ACC112 (cell line): ENCODE results near the gene FBLN2.

Source experiments
- H2AFZ ChIP-seq: fragments of 200-600 bp; sonication (generic); one replicate; pipeline ENCODE4 v1.6.0; 2017; ENCODE audit warnings: antibody characterized with exemption, low read length; ENCODE audit not compliant: unreplicated experiment
- H3K27ac ChIP-seq: fragments of 200-600 bp; sonication (generic); 2 replicates; pipeline ENCODE4 v1.5.1; 2014; ENCODE audit warnings: low read depth, mild to moderate bottlenecking, antibody characterized with exemption, low read length, moderate library complexity
- H3K27me3 ChIP-seq: fragments of 200-600 bp; sonication (generic); 2 replicates; pipeline ENCODE4 v1.6.1; 2014; ENCODE audit warnings: mild to moderate bottlenecking, antibody characterized with exemption, low read length, moderate library complexity, mixed read lengths; ENCODE audit not compliant: insufficient read depth
- H3K36me3 ChIP-seq: fragments of 200-600 bp; sonication (generic); 2 replicates; pipeline ENCODE4 v1.6.1; 2016; ENCODE audit warnings: mild to moderate bottlenecking, antibody characterized with exemption, low read length, moderate library complexity, mixed read lengths; ENCODE audit not compliant: insufficient read depth
- H3K4me1 ChIP-seq: fragments of 200-600 bp; sonication (generic); one replicate; pipeline ENCODE4 v1.6.1; 2016; ENCODE audit warnings: low read length, mixed read lengths; ENCODE audit not compliant: insufficient read depth, unreplicated experiment, control insufficient read depth
- H3K4me3 ChIP-seq: fragments of 200-600 bp; sonication (generic); 2 replicates; pipeline ENCODE4 v1.5.1; 2014; ENCODE audit warnings: mild to moderate bottlenecking, low read depth, low read length
- H3K79me2 ChIP-seq: fragments of 200-600 bp; sonication (generic); one replicate; pipeline ENCODE4 v1.6.0; 2016; ENCODE audit warnings: low read length; ENCODE audit not compliant: control insufficient read depth, unreplicated experiment, insufficient read depth

FBLN2 gene

GRCh38 chr3:13628841-13629551 lies 80.1 kb downstream of the FBLN2 start:
- Histone ChIP-seq H3K79me2 (no peaks in the 10 kb centered on the region), H3K27me3 (no peaks in the 10 kb centered on the region), H2AFZ (no peak overlapping the region), H3K4me3 (no peak overlapping the region), H3K36me3 (no peaks in the 10 kb centered on the region), H3K4me1 (no peaks in the 10 kb centered on the region), H3K27ac (no peak overlapping the region)

- Histone ChIP-seq H3K4me3 (no peak overlapping the region), H3K79me2 (no peaks in the 10 kb centered on the region), H3K27ac (no peak overlapping the region), H3K4me1 (no peaks in the 10 kb centered on the region), H3K27me3 (no peaks in the 10 kb centered on the region), H2AFZ (no peak overlapping the region), H3K36me3 (no peaks in the 10 kb centered on the region)
Measured at GRCh38 chr3:13629644-13630043, 80.7 kb downstream of the FBLN2 start.

- Histone ChIP-seq H3K27me3 (no peaks in the 10 kb centered on the region), H3K4me1 (no peaks in the 10 kb centered on the region), H3K36me3 (no peaks in the 10 kb centered on the region), H3K79me2 (no peaks in the 10 kb centered on the region), H3K27ac (no peak overlapping the region), H2AFZ (no peak overlapping the region), H3K4me3 (no peak overlapping the region)
Measured at GRCh38 chr3:13631256-13631655, 82.3 kb downstream of the FBLN2 start.

DNA sequence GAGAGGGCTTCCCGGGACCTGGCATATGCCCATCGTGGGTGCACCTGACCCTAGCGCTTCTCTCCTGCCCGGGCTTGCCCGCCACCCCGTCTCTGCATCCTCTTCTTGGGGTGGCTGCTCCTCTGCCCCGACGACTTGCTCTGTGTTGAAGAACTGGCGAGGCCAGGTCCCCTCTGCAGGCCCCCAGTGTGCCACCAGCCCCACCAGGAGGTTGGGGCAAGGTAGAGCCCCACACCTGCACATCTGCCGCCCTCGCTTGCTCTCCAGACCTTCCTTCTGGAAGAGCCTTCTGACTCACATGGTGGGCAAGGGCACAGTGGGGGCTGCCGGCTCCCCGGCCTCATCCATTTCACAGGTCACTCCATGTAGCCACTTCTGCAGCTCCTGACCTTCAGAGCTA lies 84.3 kb downstream of the FBLN2 start:
- Histone ChIP-seq H3K27ac (no peak overlapping the region), H3K79me2 (no peaks in the 10 kb centered on the region), H3K4me3 (no peak overlapping the region), H3K27me3 (no peaks in the 10 kb centered on the region), H3K36me3 (no peaks in the 10 kb centered on the region), H2AFZ (no peak overlapping the region), H3K4me1 (no peaks in the 10 kb centered on the region)

DNA sequence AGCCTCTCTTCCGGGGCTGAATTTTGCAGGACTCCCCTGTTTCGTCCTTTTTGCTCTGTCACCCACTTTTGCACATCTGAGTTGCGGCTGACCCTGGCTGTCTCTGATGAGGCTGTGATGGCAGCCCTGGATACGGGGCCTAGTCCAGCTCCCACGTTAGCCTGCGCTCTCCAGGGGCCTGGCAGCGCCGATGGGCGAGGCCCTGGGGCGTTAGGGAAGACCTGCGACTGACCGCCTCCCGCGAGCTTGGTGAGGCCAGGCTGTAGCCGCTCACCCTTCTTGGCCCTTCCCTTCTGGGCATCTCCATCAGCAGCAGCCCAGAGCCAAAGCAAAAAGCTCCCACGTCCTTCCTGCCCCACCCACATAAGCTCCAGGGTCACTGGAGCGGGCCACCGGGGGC lies 85.2 kb downstream of the FBLN2 start:
- H2AFZ ChIP-seq = no peak overlapping the region
- no peak overlapping the region for H3K27ac ChIP-seq
- no peaks in the 10 kb centered on the region for H3K36me3 ChIP-seq
- H3K27me3 ChIP-seq = no peaks in the 10 kb centered on the region
- no peaks in the 10 kb centered on the region for H3K79me2 ChIP-seq
- no peak overlapping the region for H3K4me3 ChIP-seq
- H3K4me1 ChIP-seq = no peaks in the 10 kb centered on the region

- Histone ChIP-seq H3K79me2 (no peaks in the 10 kb centered on the region), H3K27ac (no peak overlapping the region), H3K27me3 (no peaks in the 10 kb centered on the region), H3K36me3 (no peaks in the 10 kb centered on the region), H3K4me1 (no peaks in the 10 kb centered on the region), H3K4me3 (no peak overlapping the region), H2AFZ (no peak overlapping the region)
Measured at GRCh38 chr3:13634615-13635014, 85.7 kb downstream of the FBLN2 start.

GRCh38 chr3:13636186-13636585 lies 87.3 kb downstream of the FBLN2 start:
- H3K4me3 ChIP-seq = no peak overlapping the region
- no peaks in the 10 kb centered on the region for H3K27me3 ChIP-seq
- no peak overlapping the region for H3K27ac ChIP-seq
- no peaks in the 10 kb centered on the region for H3K79me2 ChIP-seq
- no peaks in the 10 kb centered on the region for H3K36me3 ChIP-seq
- no peaks in the 10 kb centered on the region for H3K4me1 ChIP-seq
- H2AFZ ChIP-seq = no peak overlapping the region

- Histone ChIP-seq H2AFZ (no peak overlapping the region), H3K4me3 (no peak overlapping the region), H3K27me3 (no peaks in the 10 kb centered on the region), H3K4me1 (no peaks in the 10 kb centered on the region), H3K79me2 (no peaks in the 10 kb centered on the region), H3K36me3 (no peaks in the 10 kb centered on the region), H3K27ac (no peak overlapping the region)
Measured at GRCh38 chr3:13636874-13637273, 87.9 kb downstream of the FBLN2 start.

DNA sequence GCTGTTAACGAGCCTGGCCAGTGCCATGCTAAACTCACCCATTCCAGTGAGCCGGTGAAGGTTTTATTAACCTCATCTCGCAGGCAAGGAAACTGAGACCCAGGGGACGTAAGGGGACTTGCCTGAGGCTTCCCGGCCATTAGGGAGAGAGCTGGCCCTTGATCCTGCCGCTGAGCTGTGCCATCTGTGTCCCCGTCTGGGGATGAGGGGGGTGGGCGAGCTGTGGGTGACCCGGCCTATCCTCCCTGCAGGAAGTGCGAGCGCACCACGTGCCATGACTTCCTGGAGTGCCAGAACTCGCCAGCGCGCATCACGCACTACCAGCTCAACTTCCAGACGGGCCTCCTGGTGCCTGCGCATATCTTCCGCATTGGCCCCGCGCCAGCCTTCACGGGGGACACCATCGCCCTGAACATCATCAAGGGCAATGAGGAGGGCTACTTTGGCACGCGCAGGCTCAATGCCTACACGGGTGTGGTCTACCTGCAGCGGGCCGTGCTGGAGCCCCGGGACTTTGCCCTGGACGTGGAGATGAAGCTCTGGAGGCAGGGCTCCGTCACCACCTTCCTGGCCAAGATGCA lies 88.5 kb downstream of the FBLN2 start:
- H3K4me3 ChIP-seq = no peak overlapping the region
- no peak overlapping the region for H3K27ac ChIP-seq
- no peaks in the 10 kb centered on the region for H3K79me2 ChIP-seq

DNA sequence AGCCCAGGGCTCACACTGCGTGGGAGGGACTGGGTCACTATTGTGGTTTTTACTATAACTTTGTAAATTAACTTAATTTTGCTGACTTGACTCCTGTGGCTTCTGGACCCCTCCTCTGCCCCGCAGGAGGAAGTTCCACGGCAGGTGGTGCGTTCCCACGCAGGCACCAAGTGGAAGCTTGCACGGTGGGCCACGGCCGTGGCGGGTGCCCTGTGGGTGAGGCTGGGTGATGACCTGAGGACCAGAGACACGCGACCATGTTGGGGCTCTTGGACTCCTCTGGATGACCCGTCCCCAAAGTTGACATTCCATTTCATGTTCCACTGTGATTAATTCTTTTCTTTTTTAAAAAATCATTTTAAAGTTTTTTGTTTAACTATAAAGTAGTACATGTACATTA lies 89.0 kb downstream of the FBLN2 start:
- H3K36me3 ChIP-seq = no peaks in the 10 kb centered on the region

More for the DNA sequence above, 88.5 kb downstream of the FBLN2 start:
- Histone ChIP-seq H2AFZ (no peak overlapping the region), H3K4me1 (no peaks in the 10 kb centered on the region), H3K36me3 (no peaks in the 10 kb centered on the region), H3K27me3 (no peaks in the 10 kb centered on the region)

GRCh38 chr3:13638927-13639326 lies 90.0 kb downstream of the FBLN2 start:
- Histone ChIP-seq H3K79me2 (no peaks in the 10 kb centered on the region), H3K36me3 (no peaks in the 10 kb centered on the region), H3K4me1 (no peaks in the 10 kb centered on the region), H3K4me3 (no peak overlapping the region), H3K27me3 (no peaks in the 10 kb centered on the region), H2AFZ (no peak overlapping the region), H3K27ac (no peak overlapping the region)

More for the DNA sequence above, 89.0 kb downstream of the FBLN2 start:
- no peak overlapping the region for H2AFZ ChIP-seq
- H3K4me3 ChIP-seq = no peak overlapping the region
- H3K4me1 ChIP-seq = no peaks in the 10 kb centered on the region
- no peaks in the 10 kb centered on the region for H3K79me2 ChIP-seq
- no peak overlapping the region for H3K27ac ChIP-seq
- no peaks in the 10 kb centered on the region for H3K27me3 ChIP-seq
